ENCODE results near the gene AP3B1.

DNA sequence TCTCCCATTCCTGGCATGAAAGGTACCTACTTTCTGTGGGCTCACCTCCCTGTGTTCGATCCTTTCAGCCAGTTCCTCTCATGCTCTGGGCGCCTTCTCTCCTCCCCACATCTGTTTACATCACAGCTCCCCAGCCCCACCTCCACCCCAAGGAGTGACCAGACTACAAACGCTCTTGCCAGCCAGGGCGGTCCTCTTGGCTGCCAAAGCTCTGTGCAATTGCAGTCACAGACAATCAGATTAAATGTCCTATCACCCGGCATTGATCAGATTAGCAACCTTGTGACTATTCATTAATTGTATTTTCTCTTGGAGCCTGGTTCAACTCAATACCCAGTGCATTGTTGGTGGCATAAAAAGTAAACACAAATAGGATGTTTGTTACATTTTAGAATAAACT, 307.2 kb downstream of the AP3B1 start:
- TF ChIP-seq, protein P1, sequence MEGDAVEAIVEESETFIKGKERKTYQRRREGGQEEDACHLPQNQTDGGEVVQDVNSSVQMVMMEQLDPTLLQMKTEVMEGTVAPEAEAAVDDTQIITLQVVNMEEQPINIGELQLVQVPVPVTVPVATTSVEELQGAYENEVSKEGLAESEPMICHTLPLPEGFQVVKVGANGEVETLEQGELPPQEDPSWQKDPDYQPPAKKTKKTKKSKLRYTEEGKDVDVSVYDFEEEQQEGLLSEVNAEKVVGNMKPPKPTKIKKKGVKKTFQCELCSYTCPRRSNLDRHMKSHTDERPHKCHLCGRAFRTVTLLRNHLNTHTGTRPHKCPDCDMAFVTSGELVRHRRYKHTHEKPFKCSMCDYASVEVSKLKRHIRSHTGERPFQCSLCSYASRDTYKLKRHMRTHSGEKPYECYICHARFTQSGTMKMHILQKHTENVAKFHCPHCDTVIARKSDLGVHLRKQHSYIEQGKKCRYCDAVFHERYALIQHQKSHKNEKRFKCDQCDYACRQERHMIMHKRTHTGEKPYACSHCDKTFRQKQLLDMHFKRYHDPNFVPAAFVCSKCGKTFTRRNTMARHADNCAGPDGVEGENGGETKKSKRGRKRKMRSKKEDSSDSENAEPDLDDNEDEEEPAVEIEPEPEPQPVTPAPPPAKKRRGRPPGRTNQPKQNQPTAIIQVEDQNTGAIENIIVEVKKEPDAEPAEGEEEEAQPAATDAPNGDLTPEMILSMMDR (conservative IDR thresholded peaks at IDR 0.05; ENCODE audit: low read depth, low read length), result no peak
- no peak for TF ChIP-seq EZH2 (IDR thresholded peaks at IDR 0.05; ENCODE audit: borderline replicate concordance, low read depth, low read length, poor library complexity, severe bottlenecking)
